Muscle of arm (tissue), 12 donors: ENCODE data around the gene EDA. TPM values are rescaled to one million over a fixed set of nuclear protein-coding genes. Genes with fewer than 3 reads are reported as not detected.
A peak's percentile ranks its signal among the peaks of the same experiment; 100 is the strongest.

ENCODE experiments used
- DNase-seq: peaks from one replicate; pipeline ENCODE4 v3.0.0-alpha.2; 2013
- polyA plus RNA-seq, 12 donors: library from polyadenylated mRNA; unstranded; fragments of 120-200 nt; gene quantifications; one replicate each; pipeline ENCODE4 v1.2.1, GENCODE V29; 2013; ENCODE audit not compliant: insufficient read length in 12 of 12

Gene EDA
- polyA plus RNA-seq, 12 donors = 17.1 to 29.8 (median 23.5) TPM; not detected in 1

GRCh38 chrX:70054391-70054790 is 438.5 kb downstream of the EDA start:
- DNase-seq = no peak

- DNase-seq = no peak
Measured at GRCh38 chrX:70062076-70062475, 446.2 kb downstream of the EDA start, which contains the start of gene OTUD6A. TSS of gene OTUD6A (plus strand) at chrX:70062457. CDS start at chrX:70062525, 68 bp downstream.

- DNase-seq = no peak
Measured at GRCh38 chrX:70062961-70063550, 447.1 kb downstream of the EDA start.

- DNase-seq = no peak
Measured at GRCh38 chrX:70066646-70067045, 450.7 kb downstream of the EDA start.

GRCh38 chrX:70079297-70079696 is 463.4 kb downstream of the EDA start:
- DNase-seq = no peak

- DNase-seq = no peak
Measured at GRCh38 chrX:70079870-70080269, 464.0 kb downstream of the EDA start.

- no peak for DNase-seq
Measured at GRCh38 chrX:70082723-70083122, 466.8 kb downstream of the EDA start.

GRCh38 chrX:70084592-70085240 is 468.8 kb downstream of the EDA start:
- DNase-seq = peak; percentile 17

- DNase-seq = peak; percentile 6
Measured at GRCh38 chrX:70087857-70088630, 472.1 kb downstream of the EDA start.

GRCh38 chrX:70088751-70089150 is 472.8 kb downstream of the EDA start:
- no peak for DNase-seq

Other genes starting within 250 kb of the EDA start
- gene NALF2, start 111.8 kb upstream of the EDA start, polyA plus RNA-seq = 1 to 10 TPM in 2 of 12 donors, under 1 TPM in 9, not detected in 1; 0.45 to 2.5 (median 0.68) TPM